Right lobe of liver (tissue), 6 donors: ENCODE measurements around the gene METTL2B. TPM values are rescaled to one million over a fixed set of nuclear protein-coding genes. Genes with fewer than 3 reads are reported as not detected.
"Not testable (repeated sequence)": the region's sequence is repeated elsewhere in the genome, so short reads cannot be mapped to it uniquely, and the experiment has no call there.

Source experiments
- ATAC-seq, 4 donors: fragments of 200-7000 bp; cut with Tn5 transposase; one replicate each; pipeline ENCODE4 v1.9.1; 2020; ENCODE audit warnings: mild to moderate bottlenecking in 4 of 4, moderate library complexity in 4 of 4
- DNase-seq, 3 donors: peaks; one replicate each; pipeline ENCODE4 v3.0.0-alpha.2; 2020
- H3K27ac ChIP-seq, 3 donors: fragments of 200-600 bp; one replicate each; pipeline ENCODE4 v1.8.0; 2022
- H3K27me3 ChIP-seq, 2 donors: fragments of 200-600 bp; one replicate each; pipeline ENCODE4 v1.8.0; 2022
- H3K36me3 ChIP-seq, 4 donors: fragments of 200-600 bp; sonication (generic) in 1 of 4; one replicate each; pipeline versions ENCODE4 v1.5.1 to v1.8.0; 2017 to 2022; ENCODE audit warnings: control low read depth in 1 of 4
- H3K4me1 ChIP-seq, 4 donors: fragments of 200-600 bp; sonication (generic) in 1 of 4; one replicate each; pipeline versions ENCODE4 v1.5.1 to v1.8.0; 2017 to 2022; ENCODE audit warnings: control low read depth in 1 of 4
- H3K4me3 ChIP-seq, 3 donors: fragments of 200-600 bp; one replicate each; pipeline ENCODE4 v1.8.0; 2022
- H3K9me3 ChIP-seq, 4 donors: fragments of 200-600 bp; sonication (generic) in 1 of 4; one replicate each; pipeline versions ENCODE4 v1.5.1 to v1.8.0; 2017 to 2022; ENCODE audit warnings: control low read depth in 1 of 4
- POLR2A ChIP-seq: fragments of 450-650 bp; IDR thresholded peaks from one replicate; pipeline ENCODE4 v1.6.1; 2017; ENCODE audit warnings: antibody characterized with exemption, mild to moderate bottlenecking
- WGBS: methylation state at CpG from one replicate; pipeline ENCODE4 v1.1.6; 2018; ENCODE audit warnings: low coverage, low lambda C conversion rate; ENCODE audit not compliant: insufficient coverage; ENCODE audit errors: missing lambda C conversion rate; 5-methylcytosine and 5-hydroxymethylcytosine counted together
- intact Hi-C, 2 donors: fragments of 100-400 bp; cut with DNase I; formaldehyde crosslinking; loops; one replicate each; pipeline versions ENCODE4 v1.11.2 to v1.14.1; 2022
- total RNA-seq, 6 experiments: library from RNA; depleted of rRNA in 2 of 6; stranded (reverse); fragments of >200 nt in 2 of 6; fragmentation: NEBNext Ultra II Directional in 3 of 6; extraction: Animal tissue kit (Norgen Biotek cat#: 25700) in 3 of 6; gene quantifications; one replicate each; pipeline versions ENCODE4 v1.1.0 to v1.2.4, GENCODE V29; 2016 to 2023
- TF ChIP-seq, protein P1 (sequence below), 4 donors: fragments of 200-600 bp in 3 of 4; fragments of 450-650 bp in 1 of 4; IDR thresholded peaks; one replicate each; pipeline versions ENCODE4 v1.5.1 to v1.8.0; 2016 to 2022; ENCODE audit warnings: antibody characterized with exemption in 4 of 4, mild to moderate bottlenecking in 2 of 4
- donor health status: DM: no; HTN: yes; CAD: no.
- donor health status: DM: no; HTN: no; CAD: no.
- donor health status: DM: no; HTN: no; CAD: no.
- donor health status: DM: no; HTN: yes; CAD: no.
- donor health status: DM: no; HTN: yes; CAD: no.

The METTL2B gene
- total RNA-seq, 6 experiments from 2014 or later, result 10.8 to 15.1 (median 13.6) TPM

DNA sequence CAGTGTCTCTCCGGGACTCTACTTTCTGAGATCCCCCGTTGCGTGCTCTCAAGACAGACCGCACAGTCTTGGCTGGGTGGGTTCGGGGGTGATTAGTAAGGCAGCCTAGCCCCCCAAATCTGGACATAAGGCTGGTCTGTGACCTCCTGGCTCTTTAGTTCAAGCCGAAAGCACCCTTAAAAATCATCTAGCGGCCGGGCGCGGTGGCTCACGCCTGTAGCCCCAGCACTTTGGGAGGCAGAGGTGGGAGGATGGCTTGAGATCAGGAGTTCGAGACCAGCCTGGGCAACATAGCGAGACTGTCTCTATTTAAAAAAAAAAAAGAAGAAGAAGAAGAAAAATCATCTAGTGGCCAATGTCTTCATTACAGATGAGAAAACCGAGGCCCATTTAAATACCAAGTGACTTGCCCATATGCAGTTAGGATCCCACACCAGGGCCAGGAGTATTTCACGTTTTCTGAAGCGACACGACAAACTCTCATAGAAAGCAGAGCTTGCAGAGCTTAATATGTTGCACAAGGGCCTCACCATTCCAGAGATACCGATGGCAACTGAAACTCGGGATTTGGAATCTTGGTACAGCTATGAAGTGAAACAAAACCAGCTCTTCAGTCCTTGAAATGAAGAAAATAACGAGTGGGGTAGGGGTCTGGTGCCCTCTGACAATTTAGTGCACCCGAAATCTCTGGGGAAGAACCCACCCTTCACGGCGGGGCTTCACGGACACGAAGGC lies 21.6 kb upstream of the METTL2B start:
- 40% methylated on average over 18 of the region's 25 CpGs for WGBS
- Histone ChIP-seq H3K9me3 (no peaks in the 10 kb centered on the region), H3K27me3 (no peaks in the 10 kb centered on the region), H3K4me1 (peaks cover 0 to 31% (median 3%) of the 10 kb centered on the region in 4 donors), H3K36me3 (no peaks in the 10 kb centered on the region), H3K4me3 (peak overlapping the region; percentile 62 to 84 (median 74)), H3K27ac (peak overlapping the region; percentile 95 to 97 (median 95))
- DNase-seq, result no peak
- peak in 3 of 4 donors; percentile 1 to 17 (median 14) for ATAC-seq
- intact Hi-C loops, result no loop called here
- TF ChIP-seq POLR2A, result no peak
- TF ChIP-seq, protein P1, sequence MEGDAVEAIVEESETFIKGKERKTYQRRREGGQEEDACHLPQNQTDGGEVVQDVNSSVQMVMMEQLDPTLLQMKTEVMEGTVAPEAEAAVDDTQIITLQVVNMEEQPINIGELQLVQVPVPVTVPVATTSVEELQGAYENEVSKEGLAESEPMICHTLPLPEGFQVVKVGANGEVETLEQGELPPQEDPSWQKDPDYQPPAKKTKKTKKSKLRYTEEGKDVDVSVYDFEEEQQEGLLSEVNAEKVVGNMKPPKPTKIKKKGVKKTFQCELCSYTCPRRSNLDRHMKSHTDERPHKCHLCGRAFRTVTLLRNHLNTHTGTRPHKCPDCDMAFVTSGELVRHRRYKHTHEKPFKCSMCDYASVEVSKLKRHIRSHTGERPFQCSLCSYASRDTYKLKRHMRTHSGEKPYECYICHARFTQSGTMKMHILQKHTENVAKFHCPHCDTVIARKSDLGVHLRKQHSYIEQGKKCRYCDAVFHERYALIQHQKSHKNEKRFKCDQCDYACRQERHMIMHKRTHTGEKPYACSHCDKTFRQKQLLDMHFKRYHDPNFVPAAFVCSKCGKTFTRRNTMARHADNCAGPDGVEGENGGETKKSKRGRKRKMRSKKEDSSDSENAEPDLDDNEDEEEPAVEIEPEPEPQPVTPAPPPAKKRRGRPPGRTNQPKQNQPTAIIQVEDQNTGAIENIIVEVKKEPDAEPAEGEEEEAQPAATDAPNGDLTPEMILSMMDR (IDR thresholded peaks at IDR 0.05), result peak in 1 of 4 donors; percentile 22

DNA sequence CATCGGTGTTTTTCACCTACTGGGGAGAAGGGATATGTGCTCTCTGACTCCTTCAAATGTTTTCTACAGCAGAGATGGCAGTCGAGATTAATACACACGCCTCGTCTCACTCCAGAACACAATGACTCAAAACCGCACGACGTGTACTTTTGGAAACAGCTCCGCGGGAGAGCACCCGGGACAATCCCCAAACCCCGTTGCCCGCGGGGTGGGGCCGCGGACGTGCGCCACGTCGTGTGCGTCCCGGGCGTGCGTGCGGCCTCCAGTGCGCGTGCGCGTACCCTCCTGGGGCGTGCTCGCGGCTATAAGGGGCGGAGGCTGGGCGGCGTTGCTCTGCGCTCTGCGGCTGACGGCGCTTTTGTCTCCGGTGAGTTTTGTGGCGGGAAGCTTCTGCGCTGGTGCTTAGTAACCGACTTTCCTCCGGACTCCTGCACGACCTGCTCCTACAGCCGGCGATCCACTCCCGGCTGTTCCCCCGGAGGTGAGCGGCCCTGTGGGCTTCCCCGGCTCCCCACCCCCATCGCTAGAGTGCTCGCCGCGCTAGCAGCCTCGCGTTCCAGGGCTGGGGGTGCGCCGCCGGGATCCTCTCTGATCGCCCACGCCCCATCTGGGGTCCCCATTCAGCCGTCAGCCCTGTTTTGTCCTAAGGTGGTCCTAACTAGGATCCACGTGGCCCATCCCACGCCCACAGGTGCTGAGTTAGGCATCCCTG lies 20.8 kb upstream of the METTL2B start, which contains the start of gene HILPDA:
TSS of gene HILPDA (plus strand) at position 336 of the 712 bp plus-strand sequence. CDS start 1,391 bp downstream, outside the sequence.
- peak; percentile 95 to 96 (median 95) for DNase-seq
- WGBS, result 2% methylated on average over 12 of the region's 64 CpGs
- Histone ChIP-seq H3K4me3 (peak within 1 kb of the TSS; percentile 62 to 84 (median 74)), H3K27me3 (no peaks in the 10 kb centered on the region), H3K9me3 (no peaks in the 10 kb centered on the region), H3K4me1 (peaks cover 0 to 31% (median 3%) of the 10 kb centered on the region in 4 donors), H3K27ac (peak within 1 kb of the TSS; percentile 95 to 97 (median 95)), H3K36me3 (no peaks in the 10 kb centered on the region)
- TF ChIP-seq POLR2A, result peak; percentile 83
- TF ChIP-seq, protein P1 (IDR thresholded peaks at IDR 0.05), result no peak
- ATAC-seq, result peak; percentile 79 to 92 (median 92)
- intact Hi-C loops, result no loop called here

DNA sequence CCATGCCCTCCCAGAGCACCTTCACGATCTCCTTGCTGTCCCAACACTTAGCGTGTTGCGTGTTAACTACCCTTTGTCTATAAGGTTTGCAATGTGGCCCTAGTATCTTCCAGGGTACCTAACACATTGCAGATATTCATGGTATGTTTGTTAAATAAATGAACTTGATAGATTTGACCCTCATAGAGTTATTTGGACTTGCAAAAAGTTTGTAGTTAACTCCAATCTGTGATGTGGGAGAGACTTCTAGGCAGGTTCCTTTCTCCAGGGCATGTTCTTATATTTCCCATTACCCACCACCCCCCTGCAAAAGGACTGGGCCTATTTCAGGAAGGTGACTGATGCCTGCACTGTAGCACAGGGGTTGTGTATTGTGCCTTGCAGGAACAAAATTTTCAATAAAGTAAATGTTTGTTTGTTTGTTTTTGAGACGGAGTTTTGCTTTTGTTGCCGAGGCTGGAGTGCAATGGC lies 20.3 kb upstream of the METTL2B start:
- intact Hi-C loops, result no loop called here
- WGBS, result 0% methylated on average over 5 of the region's 5 CpGs

DNA sequence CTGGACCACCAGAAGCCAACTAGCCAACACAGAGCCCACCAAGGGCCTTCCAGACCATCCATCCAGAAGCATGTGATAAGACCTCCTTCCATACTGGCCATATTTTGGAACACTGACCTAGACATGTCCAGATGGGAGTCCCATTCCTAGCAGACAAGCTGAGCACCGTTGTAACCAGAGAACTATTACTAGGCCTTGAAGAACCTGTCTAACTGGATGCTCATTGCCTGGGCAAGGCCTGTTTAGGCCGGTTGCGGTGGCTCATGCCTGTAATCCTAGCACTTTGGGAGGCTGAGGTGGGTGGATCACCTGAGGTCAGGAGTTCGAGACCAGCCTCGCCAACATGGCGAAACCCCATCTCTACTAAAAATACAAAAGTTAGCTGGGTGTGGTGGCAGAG lies 19.2 kb upstream of the METTL2B start:
- peak overlapping the region in 1 of 3 donors; percentile 62 for H3K4me3 ChIP-seq
- H3K36me3 ChIP-seq, H3K27ac ChIP-seq, ATAC-seq, intact Hi-C loops, DNase-seq, H3K27me3 ChIP-seq, H3K9me3 ChIP-seq: not testable (repeated sequence)
- peaks cover 0 to 31% (median 3%) of the 10 kb centered on the region in 4 donors for H3K4me1 ChIP-seq
- 100% methylated on average over 1 of the region's 6 CpGs for WGBS

More for the DNA sequence above, 20.3 kb upstream of the METTL2B start:
- Histone ChIP-seq H3K36me3 (no peaks in the 10 kb centered on the region), H3K27me3 (no peaks in the 10 kb centered on the region), H3K27ac (peak overlapping the region; percentile 95 to 97 (median 95)), H3K4me3 (peak overlapping the region; percentile 62 to 84 (median 74)), H3K9me3 (no peaks in the 10 kb centered on the region), H3K4me1 (peaks cover 0 to 31% (median 3%) of the 10 kb centered on the region in 4 donors)
- ATAC-seq, result no peak
- DNase-seq, result no peak
- TF ChIP-seq POLR2A, result no peak
- TF ChIP-seq, protein P1 (IDR thresholded peaks at IDR 0.05), result no peak
